Progenitor cell of endocrine pancreas (in vitro differentiated cells): ENCODE data around the gene ATXN10. TPM values are rescaled to one million over a fixed set of nuclear protein-coding genes. Genes with fewer than 3 reads are reported as not detected.

Source experiments
- DNase-seq: peaks from one replicate; pipeline ENCODE4 v3.0.0; 2021; ENCODE audit warnings: low spot score; ENCODE audit not compliant: unreplicated experiment
- H3K27ac Mint-ChIP-seq: 2 replicates; pipeline ENCODE4 v1.8.0; 2021; ENCODE audit warnings: mild to moderate bottlenecking, moderate library complexity, mixed read lengths
- H3K27me3 Mint-ChIP-seq: 2 replicates; pipeline ENCODE4 v1.8.0; 2021; ENCODE audit warnings: mixed read lengths
- H3K36me3 Mint-ChIP-seq: 2 replicates; pipeline ENCODE4 v1.8.0; 2022; ENCODE audit warnings: mixed read lengths; ENCODE audit not compliant: insufficient read depth
- H3K4me1 Mint-ChIP-seq: 2 replicates; pipeline ENCODE4 v1.8.0; 2021; ENCODE audit warnings: low read depth, mixed read lengths
- H3K4me3 Mint-ChIP-seq: 2 replicates; pipeline ENCODE4 v1.8.0; 2021; ENCODE audit warnings: low read depth, mild to moderate bottlenecking, moderate library complexity, mixed read lengths
- H3K9me3 Mint-ChIP-seq: 2 replicates; pipeline ENCODE4 v1.8.0; 2021; ENCODE audit warnings: low read depth, mixed read lengths
- total RNA-seq: library from RNA; stranded (reverse); gene quantifications from 2 replicates; pipeline ENCODE4 v1.2.1, GENCODE V29; 2021
- TF ChIP-seq, protein P1 (sequence below): fragments of 200-600 bp; sonication (generic); IDR thresholded peaks from one replicate; pipeline ENCODE4 v1.5.0; 2021; ENCODE audit warnings: antibody characterized with exemption, mild to moderate bottlenecking; ENCODE audit not compliant: unreplicated experiment

ATXN10 gene
- total RNA-seq, 1 donor from 2014 or later: 177 TPM

DNA sequence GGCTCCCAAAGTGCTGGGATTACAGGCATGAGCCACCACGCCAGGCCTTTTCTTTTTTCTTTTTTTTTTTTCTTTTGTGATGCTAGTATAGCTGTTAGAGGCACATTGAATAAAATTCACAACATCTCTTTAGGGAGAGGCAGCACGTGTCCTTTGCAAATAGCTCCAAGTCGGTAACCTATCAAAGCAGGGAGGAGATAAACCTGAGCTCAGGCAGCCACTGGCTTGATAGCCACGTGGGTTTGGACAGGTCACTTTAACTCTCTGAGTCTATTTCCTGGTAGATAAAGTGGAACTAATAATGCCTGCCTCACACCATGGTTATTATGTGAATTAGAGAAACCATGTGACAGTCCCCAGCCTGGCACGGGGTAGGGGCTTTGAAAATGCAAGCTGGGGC lies 43.1 kb upstream of the ATXN10 start:
- no peak overlapping the region for H3K27ac Mint-ChIP-seq
- H3K4me1 Mint-ChIP-seq: peaks cover 14% of the 10 kb centered on the region
- no peak for DNase-seq
- TF ChIP-seq, protein P1, sequence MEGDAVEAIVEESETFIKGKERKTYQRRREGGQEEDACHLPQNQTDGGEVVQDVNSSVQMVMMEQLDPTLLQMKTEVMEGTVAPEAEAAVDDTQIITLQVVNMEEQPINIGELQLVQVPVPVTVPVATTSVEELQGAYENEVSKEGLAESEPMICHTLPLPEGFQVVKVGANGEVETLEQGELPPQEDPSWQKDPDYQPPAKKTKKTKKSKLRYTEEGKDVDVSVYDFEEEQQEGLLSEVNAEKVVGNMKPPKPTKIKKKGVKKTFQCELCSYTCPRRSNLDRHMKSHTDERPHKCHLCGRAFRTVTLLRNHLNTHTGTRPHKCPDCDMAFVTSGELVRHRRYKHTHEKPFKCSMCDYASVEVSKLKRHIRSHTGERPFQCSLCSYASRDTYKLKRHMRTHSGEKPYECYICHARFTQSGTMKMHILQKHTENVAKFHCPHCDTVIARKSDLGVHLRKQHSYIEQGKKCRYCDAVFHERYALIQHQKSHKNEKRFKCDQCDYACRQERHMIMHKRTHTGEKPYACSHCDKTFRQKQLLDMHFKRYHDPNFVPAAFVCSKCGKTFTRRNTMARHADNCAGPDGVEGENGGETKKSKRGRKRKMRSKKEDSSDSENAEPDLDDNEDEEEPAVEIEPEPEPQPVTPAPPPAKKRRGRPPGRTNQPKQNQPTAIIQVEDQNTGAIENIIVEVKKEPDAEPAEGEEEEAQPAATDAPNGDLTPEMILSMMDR: no peak
- no peaks in the 10 kb centered on the region for H3K36me3 Mint-ChIP-seq
- H3K4me3 Mint-ChIP-seq: no peak overlapping the region
- H3K9me3 Mint-ChIP-seq: no peaks in the 10 kb centered on the region
- peaks cover 38% of the 10 kb centered on the region for H3K27me3 Mint-ChIP-seq

DNA sequence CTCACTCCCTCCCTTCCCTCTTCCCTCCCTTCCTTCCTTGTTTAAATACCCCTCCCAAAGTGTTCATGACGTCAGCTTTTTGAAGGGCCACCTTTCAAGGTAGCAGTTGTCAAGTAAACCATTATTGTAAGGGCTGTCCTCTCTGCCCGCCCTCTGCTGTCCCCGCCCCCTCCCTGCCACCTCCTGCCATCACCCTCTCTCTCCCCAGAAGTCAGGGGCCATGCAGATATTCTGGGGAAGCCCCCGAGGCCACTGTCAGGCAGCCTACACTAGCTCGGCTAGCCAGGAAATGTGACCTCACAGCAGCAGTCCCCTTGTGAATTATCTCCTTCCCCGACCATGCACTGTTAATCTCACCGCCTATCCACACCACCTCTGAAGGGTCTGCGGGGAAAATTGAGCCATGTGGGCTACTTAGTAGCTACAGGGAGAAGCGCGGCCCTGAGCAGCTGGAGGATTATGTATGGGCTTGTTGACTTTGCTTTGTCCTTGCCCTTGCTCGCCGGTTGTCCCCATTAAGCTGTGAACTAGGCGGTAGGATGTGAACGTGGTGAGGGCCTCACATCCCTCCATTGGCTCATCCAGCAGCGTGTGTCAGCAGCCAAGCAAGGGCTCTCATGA lies 42.1 kb upstream of the ATXN10 start:
- Mint-ChIP-seq H3K9me3 (no peaks in the 10 kb centered on the region), H3K27ac (no peak overlapping the region), H3K27me3 (peaks cover 39% of the 10 kb centered on the region), H3K4me3 (no peak overlapping the region), H3K4me1 (peaks cover 15% of the 10 kb centered on the region), H3K36me3 (no peaks in the 10 kb centered on the region)
- DNase-seq: no peak
- TF ChIP-seq, protein P1: no peak

DNA sequence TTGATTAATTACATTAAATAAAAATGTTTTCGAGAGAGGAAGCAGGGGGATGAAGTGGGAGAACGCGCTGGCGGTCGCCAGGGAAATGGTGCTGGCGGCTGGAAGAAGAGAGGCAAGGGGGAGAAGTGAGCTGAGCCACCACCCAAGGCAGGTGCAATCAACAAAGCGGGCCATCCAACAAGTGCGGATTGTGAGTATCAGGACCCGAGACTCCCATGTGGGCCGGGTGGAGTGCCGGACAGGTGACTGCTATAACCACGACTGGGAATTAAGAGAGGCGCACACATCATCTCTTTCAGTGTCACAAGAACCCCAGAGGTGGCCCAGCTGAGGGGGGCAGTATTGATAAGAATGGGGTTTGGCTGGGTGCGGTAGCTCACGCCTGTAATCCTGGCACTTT lies 41.2 kb upstream of the ATXN10 start:
- Mint-ChIP-seq H3K27me3 (peaks cover 33% of the 10 kb centered on the region), H3K36me3 (no peaks in the 10 kb centered on the region), H3K4me1 (peaks cover 15% of the 10 kb centered on the region), H3K9me3 (no peaks in the 10 kb centered on the region), H3K27ac (no peak overlapping the region), H3K4me3 (no peak overlapping the region)
- DNase-seq: no peak
- TF ChIP-seq, protein P1: no peak

DNA sequence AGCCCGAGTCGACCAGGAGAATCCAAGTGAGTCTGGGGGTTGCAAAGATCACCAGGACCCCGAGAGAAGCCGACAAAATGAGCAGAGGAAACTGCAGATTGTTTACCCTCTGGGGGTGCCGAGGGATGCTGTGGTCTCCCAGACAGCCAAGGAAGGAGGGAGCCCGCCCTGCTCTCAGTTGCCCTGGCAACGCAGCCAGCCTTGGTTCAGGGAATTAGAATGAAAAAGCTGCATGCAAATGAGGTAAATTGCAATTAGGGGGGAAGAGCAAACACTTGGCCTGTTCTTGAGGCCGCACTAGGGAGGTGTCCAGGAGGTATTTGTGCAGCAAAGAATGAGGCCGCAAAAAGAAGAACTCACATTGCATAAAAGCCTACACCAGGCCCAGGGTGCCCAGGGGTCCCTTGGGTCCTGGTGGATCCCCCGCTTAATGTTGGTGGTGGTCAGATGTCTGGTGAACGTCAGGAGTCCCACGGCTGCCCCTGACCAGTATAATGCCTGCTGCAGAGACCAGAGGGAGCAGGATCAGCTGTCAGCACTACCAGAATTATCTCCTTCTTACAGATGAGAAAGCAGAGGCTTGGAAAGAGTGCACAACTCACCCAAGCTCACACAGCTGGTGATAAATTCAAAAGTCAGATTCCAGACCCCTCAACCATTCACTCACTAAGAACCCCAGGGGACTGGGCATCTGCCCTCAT lies 40.3 kb upstream of the ATXN10 start:
- H3K36me3 Mint-ChIP-seq: no peaks in the 10 kb centered on the region
- H3K4me1 Mint-ChIP-seq: peaks cover 15% of the 10 kb centered on the region
- H3K27me3 Mint-ChIP-seq: peaks cover 30% of the 10 kb centered on the region
- no peak overlapping the region for H3K27ac Mint-ChIP-seq
- H3K4me3 Mint-ChIP-seq: no peak overlapping the region
- no peak for DNase-seq
- no peaks in the 10 kb centered on the region for H3K9me3 Mint-ChIP-seq
- TF ChIP-seq, protein P1: no peak

DNA sequence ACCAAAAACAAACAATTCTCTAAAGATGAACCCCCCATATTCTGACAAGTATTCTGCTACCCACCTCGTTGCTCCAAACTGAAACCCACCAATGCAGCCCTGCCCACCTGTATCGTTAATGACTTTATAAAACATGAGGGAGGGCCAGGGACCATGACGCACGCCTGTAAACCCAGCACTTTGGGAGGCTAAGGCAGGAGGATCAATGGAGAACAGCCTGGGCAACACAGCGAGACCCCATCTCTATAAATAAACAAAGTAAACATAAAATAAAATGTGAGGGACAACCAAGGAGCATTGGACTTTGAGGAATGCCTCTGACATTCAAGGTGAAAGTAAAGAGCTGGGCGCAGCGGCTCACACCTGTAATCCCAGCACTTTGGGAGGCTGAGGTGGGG lies 39.8 kb upstream of the ATXN10 start:
- Mint-ChIP-seq H3K27me3 (peaks cover 33% of the 10 kb centered on the region), H3K27ac (no peak overlapping the region), H3K9me3 (no peaks in the 10 kb centered on the region), H3K36me3 (no peaks in the 10 kb centered on the region), H3K4me1 (peaks cover 13% of the 10 kb centered on the region), H3K4me3 (no peak overlapping the region)
- TF ChIP-seq, protein P1: no peak
- no peak for DNase-seq
